SU-DHL-6 (cell line): ENCODE measurements around the gene SFXN4.

Experiments used
- CTCF ChIP-seq: fragments of 200-600 bp; sonication (generic); IDR thresholded peaks from one replicate; pipeline ENCODE4 v1.5.1; 2017; ENCODE audit warnings: antibody characterized with exemption, mild to moderate bottlenecking, low read length, moderate library complexity; ENCODE audit not compliant: insufficient read depth, poor library complexity, severe bottlenecking
- EZH2phosphoT487 ChIP-seq: fragments of 200-600 bp; sonication (generic), shearing (Covaris generic); conservative IDR thresholded peaks from 2 replicates; pipeline ENCODE4 v1.6.1; 2018; ENCODE audit warnings: mild to moderate bottlenecking, antibody characterized with exemption, low read length, moderate library complexity, mixed read lengths

DNA sequence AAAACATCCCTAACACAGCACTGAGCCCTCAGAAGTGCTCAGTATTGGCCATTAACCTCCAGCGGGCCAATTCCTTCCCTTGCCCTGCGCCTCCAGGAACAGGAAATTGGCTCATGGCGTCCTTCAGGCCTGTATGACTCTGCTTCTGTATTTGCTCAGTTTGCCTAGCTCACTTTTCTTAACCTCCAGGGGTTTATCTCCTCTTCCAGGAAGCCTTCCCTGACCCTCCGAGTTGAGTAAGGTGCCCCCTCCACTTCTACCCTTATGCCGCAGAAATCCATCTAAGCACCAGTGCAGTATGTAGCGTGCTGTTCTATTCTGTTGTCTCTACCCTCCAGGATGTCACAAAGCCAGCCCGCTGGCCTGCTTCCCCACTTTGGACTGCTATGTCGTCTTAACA, 1.1 kb upstream of the SFXN4 start:
- TF ChIP-seq CTCF = no peak
- TF ChIP-seq EZH2phosphoT487 = no peak
